GM10266 (cell line): ENCODE measurements around the gene ACACB.

Experiments used
- DNase-seq: peaks from one replicate; pipeline ENCODE4 v3.0.0; 2012; ENCODE audit errors: extremely low spot score
- CTCF ChIP-seq: IDR thresholded peaks from 2 replicates; pipeline ENCODE4 v1.5.1; 2012; ENCODE audit warnings: mild to moderate bottlenecking, low read depth; ENCODE audit not compliant: control insufficient read depth, insufficient read depth; ENCODE audit errors: missing control alignments

Gene ACACB

DNA sequence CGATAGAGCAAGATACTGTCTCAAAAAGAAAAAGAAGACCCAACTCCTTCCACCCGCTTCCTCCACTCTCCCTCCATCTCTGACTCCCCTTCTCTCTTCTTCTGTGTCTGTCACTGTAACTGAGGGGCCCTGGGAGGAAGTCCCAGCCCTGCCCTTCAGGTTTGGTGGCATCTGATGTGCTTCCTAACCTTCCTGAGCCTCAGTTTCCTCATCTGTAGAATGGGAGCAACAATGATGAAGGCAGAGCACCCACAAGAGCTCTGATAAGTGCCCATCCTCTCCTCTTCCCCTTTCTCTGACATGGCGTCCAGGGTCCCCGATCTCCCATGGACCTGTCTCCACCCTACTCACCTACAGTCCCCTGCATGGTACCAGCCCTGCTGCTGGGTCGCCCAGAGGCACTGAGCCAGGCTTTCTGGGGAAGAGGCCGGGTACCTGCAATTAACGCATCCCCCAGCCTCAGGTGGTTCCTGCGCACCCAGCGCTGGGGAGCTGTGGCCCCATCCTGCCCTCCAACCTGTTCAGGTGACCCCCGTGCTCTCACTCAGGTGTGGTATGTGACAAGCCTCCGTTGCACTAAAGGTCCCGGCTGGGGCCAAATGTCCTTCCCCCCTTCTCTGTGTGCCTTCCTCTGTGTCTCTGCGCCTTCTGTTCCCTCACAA lies 179.5 kb downstream of the ACACB start:
- no peak for DNase-seq
- TF ChIP-seq CTCF = no peak

- no peak for DNase-seq
- TF ChIP-seq CTCF = no peak
Measured at GRCh38 chr12:109296431-109296830, 180.0 kb downstream of the ACACB start.

- no peak for TF ChIP-seq CTCF
- no peak for DNase-seq
Measured at GRCh38 chr12:109299849-109300248, 183.5 kb downstream of the ACACB start.

DNA sequence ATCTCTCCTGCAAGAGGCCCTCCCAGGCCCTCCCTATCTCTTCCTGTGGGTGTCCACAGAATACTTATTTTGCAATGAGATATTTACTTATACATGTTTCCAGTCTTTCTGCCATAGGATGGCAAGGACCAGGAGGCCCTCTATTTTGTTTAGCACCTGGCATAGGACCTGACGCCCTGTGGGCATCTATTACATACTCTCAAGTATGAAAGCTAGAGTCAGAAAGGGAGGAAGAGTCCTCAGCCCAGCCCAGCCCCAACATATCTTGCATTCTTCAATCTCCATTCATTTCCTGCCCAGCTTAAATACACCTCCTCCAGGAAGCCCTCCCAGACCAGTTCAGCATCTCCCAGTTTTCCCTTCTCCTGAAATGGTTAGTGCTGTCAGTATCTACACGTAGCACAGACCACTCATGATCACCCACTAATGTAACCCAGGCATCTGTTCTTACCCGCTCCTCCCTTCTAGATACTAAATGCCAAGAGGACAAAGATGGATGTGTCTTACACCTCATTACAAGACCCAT lies 185.3 kb downstream of the ACACB start:
- TF ChIP-seq CTCF = no peak
- DNase-seq = no peak

GRCh38 chr12:109302358-109302757 lies 186.0 kb downstream of the ACACB start:
- no peak for DNase-seq
- TF ChIP-seq CTCF = no peak

DNA sequence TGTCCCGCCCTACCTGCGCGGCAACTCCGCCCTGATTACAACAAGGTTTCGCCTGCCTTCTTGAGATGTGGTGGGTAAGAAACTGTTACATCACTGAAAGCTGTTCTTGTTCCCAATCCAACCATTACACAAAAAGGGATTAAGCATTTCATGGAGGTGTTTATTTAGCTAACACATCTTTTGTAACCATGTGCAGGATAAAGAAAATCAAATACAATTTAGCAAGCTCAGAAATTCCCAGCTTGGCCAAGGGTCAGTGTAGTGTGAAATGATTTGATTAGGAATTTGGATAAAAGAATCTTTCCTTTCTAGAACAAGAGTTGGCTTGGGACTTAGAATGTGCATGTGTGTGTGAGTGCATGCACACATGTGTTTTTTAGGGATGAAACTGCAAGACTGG lies 186.4 kb downstream of the ACACB start:
- TF ChIP-seq CTCF = no peak
- no peak for DNase-seq

DNA sequence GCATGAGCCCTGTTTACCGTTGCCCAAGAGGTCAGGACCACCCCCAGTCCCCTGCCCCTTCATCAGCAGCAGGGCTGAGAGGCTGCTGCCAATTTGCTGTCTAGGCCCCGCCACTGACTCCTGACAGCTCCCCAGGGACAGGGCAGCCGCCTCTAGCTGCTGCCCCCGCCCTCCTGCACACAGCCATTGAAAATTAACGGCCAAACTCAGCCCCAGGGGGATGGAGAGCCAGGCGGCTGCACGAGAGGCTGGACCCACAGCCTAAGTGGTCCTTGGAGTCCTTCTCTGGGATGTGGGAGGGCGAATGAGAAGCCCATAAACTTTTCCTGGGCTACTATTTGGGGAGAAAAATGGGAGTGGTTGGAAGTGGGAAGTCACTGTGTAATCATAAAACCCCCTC lies 188.1 kb downstream of the ACACB start:
- DNase-seq = peak; percentile 6
- TF ChIP-seq CTCF = no peak
